KG1 (cell line): ENCODE data around the gene FAM163B.

Experiments used
- DNase-seq: peaks from one replicate; lab custom pipeline; 2025; lab: John Stamatoyannopoulos, UW

Gene FAM163B

GRCh38 chr9:133615606-133616188, 6.5 kb upstream of the FAM163B start:
- no peak for DNase-seq

DNA sequence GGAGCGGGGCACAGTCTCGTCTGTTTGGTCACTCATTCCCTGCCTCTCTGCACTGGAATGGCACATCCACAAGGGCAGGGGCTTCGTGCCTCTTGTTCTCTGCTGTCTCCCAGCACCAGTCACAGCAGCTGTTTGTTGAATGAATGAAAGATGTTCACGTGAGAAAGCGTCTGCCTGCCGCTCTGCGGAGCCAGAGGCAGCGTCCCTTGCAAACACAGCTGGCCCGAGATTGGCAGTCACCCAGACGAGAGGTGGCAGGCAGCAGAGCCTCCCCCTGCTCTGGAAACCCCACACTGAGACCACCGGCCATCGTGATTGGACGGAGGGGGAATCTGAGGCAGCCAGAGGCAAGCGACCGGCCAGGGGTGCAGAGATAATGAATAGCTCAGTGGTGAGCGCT, 6.0 kb upstream of the FAM163B start:
- no peak for DNase-seq

DNA sequence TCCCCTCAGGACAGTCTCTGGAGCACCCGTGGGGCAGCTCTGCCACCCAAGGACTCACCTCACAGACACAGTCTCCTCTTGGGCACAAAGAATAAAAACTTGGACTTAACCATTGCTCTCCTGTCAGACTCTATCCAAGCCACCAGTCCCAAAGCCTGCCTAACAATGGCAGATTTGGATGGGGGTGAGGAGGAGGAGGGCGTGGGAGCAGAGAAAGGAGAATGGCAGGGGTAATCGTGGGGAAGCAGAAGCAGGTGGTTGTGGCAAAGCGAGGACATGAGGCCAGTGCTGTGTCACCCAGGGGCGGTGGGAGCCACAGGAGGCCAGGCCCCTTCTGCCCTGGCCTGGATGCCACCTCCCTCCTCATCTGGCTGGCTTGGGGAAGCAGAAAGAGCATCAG, 5.5 kb upstream of the FAM163B start:
- no peak for DNase-seq

GRCh38 chr9:133614056-133614455, 4.9 kb upstream of the FAM163B start:
- DNase-seq = no peak

DNA sequence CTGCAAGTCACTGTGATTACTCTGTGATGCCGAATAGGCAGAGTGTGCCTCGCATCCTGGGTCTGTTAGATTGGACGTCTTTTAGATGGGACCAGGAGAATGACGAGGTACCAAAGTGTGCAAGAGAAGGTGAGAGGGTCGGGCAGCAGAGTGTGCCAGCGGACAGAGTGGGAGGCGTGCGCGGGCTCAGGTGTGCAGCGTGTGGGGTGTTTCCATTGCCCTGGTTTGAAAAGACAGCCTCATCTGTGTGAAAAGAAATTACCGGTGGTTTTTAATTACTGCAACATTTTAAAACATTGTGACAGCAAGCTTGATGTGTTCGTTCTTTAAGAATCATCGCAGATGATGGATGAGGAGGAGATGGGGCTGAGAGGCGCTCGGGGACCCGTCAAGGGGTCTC, 4.2 kb upstream of the FAM163B start:
- no peak for DNase-seq

- DNase-seq = no peak
Observed at GRCh38 chr9:133612816-133613215, 3.6 kb upstream of the FAM163B start.

GRCh38 chr9:133612051-133612450, 2.9 kb upstream of the FAM163B start:
- no peak for DNase-seq

GRCh38 chr9:133610845-133611244, 1.7 kb upstream of the FAM163B start:
- no peak for DNase-seq

DNA sequence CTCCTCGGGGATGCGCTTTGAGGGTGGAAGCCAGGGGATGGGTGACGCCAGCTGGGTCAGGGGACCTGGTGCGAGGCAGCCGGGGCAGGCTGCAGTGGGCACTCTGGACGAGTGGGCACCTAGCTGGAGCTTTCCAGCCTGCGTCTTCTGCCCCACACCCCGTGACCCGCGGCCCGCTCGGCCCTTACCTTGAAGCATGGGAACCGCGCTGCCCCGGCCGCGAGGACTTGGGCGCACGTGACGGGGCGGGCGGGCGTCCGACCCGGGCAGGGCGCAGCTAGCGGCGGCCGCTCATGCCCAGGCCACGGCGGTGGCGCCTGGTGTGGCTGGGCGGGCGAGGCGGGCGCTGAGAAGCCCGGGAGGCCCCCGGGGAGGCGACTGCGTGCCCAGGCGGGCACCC, 300 bp downstream of the FAM163B start:
- DNase-seq = no peak

- DNase-seq = no peak
Observed at GRCh38 chr9:133608382-133608781, 807 bp downstream of the FAM163B start.

GRCh38 chr9:133607976-133608375, 1.2 kb downstream of the FAM163B start:
- no peak for DNase-seq

GRCh38 chr9:133607381-133607780, 1.8 kb downstream of the FAM163B start:
- DNase-seq = no peak

DNA sequence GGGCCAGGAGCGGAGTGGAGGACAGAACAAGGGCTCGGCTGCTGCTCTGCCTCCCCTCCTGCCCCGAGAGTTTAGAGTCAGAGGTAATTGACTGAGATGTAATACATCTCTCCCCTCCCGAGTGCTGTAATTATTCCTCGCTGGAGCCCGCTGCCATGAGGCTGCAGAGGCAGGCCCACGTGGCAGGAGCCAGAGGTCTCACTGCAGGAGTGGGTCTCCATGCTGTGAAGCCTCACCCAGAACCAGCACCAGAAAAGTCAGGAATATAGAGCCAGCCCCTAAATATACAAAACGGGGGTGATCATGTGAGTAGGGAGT, 2.5 kb downstream of the FAM163B start:
- no peak for DNase-seq

- DNase-seq = no peak
Observed at GRCh38 chr9:133605856-133606707, 3.1 kb downstream of the FAM163B start.

GRCh38 chr9:133605446-133605845, 3.7 kb downstream of the FAM163B start:
- no peak for DNase-seq

GRCh38 chr9:133604856-133605255, 4.3 kb downstream of the FAM163B start:
- no peak for DNase-seq

- no peak for DNase-seq
Observed at GRCh38 chr9:133604214-133604613, 5.0 kb downstream of the FAM163B start.

GRCh38 chr9:133603135-133603927, 5.9 kb downstream of the FAM163B start:
- DNase-seq = no peak

DNA sequence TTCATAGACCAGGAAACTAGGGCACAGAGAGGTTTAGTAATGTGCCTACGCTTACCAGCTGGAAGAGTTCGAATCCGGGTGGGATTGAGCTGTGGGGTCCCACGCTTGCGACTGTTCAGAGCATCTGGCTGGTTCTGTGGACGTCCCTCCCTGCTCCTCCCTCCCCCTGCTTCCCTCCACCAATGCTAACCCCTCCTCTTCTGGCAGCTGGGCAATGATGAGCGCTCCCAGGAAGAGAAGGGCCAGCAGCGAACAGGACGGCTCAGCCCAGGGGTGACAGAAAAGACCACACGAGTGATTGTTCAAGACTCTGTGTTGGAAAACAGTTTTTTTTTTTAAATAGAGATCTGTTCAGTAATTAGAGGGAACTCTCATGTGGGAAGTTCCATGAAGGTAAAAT, 6.9 kb downstream of the FAM163B start:
- DNase-seq = no peak

GRCh38 chr9:133601746-133602145, 7.4 kb downstream of the FAM163B start:
- DNase-seq = no peak

DNA sequence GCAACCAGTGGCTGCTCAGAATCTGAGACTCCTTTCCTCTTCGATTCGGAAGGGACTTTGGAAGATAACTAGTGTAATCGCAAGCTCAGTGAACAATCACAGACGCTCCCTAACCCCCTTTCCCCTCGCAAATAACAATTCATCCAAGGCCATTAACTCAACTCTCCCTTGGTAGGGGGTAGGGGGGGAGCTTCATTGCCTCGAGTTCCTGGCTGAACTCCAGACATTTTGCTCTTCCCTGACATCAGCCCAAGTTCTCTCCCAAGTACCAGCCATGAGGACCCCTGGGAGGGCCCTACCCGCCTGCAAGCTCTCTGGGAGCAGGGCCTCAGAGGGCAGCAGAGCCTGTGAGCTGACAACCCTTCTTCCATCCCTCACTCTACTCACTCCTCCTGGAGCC, 8.4 kb downstream of the FAM163B start:
- no peak for DNase-seq

- DNase-seq = no peak
Observed at GRCh38 chr9:133599470-133600173, 9.6 kb downstream of the FAM163B start.

DNA sequence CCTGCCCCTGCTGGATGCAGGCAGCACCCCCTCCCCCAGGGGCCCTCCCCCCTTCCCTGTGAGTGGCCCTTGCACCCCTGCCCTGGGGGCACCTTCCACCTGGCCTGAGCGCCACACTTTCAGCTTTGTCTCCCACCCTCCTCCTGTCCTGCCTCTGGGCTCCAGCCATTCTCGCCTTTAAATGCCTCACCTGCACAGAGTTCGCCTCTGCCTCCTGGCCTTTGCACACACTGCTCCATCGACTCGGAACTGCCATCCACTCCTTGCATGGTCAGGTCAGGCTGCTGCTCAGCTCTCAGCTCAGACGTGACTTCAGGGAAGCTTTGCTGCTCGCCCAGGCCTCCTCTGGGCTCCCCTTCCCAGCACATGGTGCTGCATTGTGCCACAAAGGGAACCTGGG, 10.2 kb downstream of the FAM163B start:
- DNase-seq = no peak
